ENCODE measurements around the gene CCDC74B.
"Not testable (repeated sequence)": the region's sequence is repeated elsewhere in the genome, so short reads cannot be mapped to it uniquely, and the experiment has no call there.

The CCDC74B gene

DNA sequence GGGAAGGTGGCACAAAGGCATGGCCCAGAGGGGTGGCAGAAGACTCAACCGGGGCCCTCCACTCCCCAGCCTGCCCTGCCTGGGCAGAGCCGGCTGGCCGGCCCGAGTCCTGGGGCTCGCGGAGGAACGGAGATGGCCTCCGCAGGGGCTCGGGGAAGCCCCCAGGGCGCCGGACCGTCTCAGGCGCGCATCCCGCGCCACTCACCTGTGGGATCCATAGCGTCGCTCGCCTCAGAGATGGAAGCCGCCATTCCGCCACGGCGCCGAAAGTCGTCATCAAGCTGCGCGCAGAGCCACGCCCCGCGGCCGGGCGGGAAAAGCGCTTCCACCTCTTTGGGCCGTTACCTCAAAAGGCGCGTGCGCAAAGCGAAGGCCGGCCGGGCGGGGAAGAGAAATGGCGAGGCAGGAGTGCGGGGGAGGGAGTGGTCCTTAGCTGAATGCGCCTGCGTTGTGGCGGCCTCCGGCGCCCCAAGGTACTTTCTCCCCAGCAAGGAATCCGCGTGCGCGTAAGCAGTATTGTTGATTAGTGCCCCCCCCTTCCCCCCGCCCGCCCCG, 36.5 kb upstream of the CCDC74B start, which contains the start of gene SMPD4:
TSS of gene SMPD4 (minus strand) at position 278 of the 555 bp plus-strand sequence. CDS start 5,010 bp downstream, outside the sequence.
- H3K27ac Mint-ChIP-seq: peak within 1 kb of the TSS; percentile 85
- H3K27me3 Mint-ChIP-seq: no peaks in the 10 kb centered on the region
- ATAC-seq: peak; percentile 82
- peak within 1 kb of the TSS; percentile 87 for H3K4me3 Mint-ChIP-seq
- H3K9me3 Mint-ChIP-seq: no peaks in the 10 kb centered on the region
- peaks cover 53% of the 10 kb centered on the region for H3K4me1 Mint-ChIP-seq
- no peaks in the 10 kb centered on the region for H3K36me3 Mint-ChIP-seq

DNA sequence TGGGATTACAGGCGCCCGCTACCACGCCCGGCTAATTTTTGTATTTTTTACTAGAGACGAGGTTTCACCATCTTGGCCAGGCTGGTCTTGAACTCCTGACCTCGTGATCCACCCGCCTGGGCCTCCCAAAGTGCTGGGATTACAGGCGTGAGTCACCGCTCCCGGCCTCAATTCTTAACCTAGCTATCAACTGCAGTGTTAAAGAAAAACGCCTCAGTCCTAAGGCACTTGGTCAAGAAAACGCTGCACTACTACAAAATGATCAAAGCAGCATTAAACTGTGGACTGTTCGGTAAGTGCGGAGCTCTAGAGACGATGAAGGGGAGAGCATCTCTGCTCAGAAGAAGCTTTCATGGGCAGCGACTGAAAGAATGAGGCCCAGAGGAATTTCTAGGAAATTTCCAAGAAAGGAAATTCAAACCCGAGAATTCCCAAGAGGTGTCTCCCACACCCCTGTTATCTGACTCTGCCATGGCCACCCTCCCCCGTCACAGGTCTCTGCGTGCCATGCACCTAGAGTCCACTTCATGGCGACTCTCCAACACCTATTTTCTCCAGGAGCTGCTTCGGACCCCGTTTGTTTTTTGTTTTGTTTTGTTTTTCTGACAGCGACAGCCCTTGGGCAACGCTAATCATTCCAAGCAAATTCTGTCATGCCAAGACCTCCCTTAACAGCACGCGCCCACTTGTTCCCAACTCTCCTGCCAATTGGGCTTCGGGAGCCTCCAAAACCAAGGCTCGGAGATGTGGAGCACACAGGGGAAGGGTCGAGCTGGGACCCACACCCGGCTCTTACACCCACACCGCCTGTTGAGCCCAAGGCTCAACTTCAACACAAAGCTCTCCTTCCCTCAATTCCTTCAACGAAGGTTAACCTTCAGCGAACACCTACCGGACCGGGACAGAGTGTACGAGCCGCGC, 35.8 kb upstream of the CCDC74B start:
- not testable (repeated sequence) for H3K9me3 Mint-ChIP-seq, H3K36me3 Mint-ChIP-seq, H3K27me3 Mint-ChIP-seq, ATAC-seq
- peak overlapping the region; percentile 85 for H3K27ac Mint-ChIP-seq
- peak overlapping the region; percentile 87 for H3K4me3 Mint-ChIP-seq
- H3K4me1 Mint-ChIP-seq: peaks cover 46% of the 10 kb centered on the region

DNA sequence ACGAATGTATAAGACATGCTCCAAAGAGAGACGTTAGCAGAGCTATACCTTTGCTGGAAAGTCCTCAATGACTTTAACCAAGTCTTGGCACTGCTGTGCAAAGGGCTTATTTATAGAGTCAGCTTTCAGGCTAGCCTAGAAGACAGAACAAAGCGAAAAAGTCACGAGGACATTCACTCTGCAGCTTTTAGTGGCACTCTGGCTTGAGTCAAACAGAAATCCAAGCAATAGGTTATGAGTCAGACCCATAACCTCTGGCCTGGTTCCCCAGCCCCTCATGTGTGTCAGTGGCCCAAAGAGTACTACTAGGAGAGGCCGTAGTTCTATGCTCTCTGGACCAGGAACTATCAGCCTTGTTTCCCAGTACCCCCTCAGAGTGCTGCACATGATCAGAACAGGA, 30.0 kb upstream of the CCDC74B start:
- peaks cover 30% of the 10 kb centered on the region for H3K36me3 Mint-ChIP-seq
- H3K27ac Mint-ChIP-seq, H3K9me3 Mint-ChIP-seq, H3K27me3 Mint-ChIP-seq, H3K4me1 Mint-ChIP-seq, H3K4me3 Mint-ChIP-seq: not testable (repeated sequence)
- ATAC-seq: peak; percentile 56

DNA sequence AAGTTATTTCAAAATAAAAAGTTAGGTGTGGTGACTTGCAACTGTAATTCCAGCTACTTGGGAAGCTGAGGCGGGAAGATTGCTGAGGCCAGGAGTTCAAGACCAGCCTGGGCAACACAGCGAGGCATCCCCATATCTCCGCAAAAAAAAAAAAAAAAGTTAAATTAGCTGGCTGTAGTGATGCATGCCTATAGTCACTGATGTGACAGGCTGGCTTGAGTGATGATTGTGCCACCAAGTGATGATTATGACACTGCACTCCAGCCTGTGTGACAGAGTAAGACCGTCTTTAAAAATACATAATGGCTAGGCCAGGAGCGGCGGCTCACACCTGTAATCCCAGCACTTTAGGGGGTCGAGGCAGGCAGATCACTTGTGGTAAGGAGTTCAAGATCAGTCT, 25.0 kb upstream of the CCDC74B start:
- Mint-ChIP-seq H3K27me3 (no peaks in the 10 kb centered on the region), H3K36me3 (peaks cover 63% of the 10 kb centered on the region), H3K4me3 (no peak overlapping the region), H3K9me3 (no peaks in the 10 kb centered on the region), H3K4me1 (no peaks in the 10 kb centered on the region), H3K27ac (no peak overlapping the region)
- ATAC-seq: no peak

- peaks cover 70% of the 10 kb centered on the region for H3K36me3 Mint-ChIP-seq
- ATAC-seq, H3K27me3 Mint-ChIP-seq, H3K4me1 Mint-ChIP-seq, H3K9me3 Mint-ChIP-seq, H3K27ac Mint-ChIP-seq, H3K4me3 Mint-ChIP-seq: not testable (repeated sequence)
Measured at GRCh38 chr2:130169163-130169562, 24.3 kb upstream of the CCDC74B start.

GRCh38 chr2:130166611-130167010, 21.7 kb upstream of the CCDC74B start:
- ATAC-seq, H3K9me3 Mint-ChIP-seq, H3K27ac Mint-ChIP-seq, H3K4me1 Mint-ChIP-seq, H3K4me3 Mint-ChIP-seq, H3K27me3 Mint-ChIP-seq: not testable (repeated sequence)
- peaks cover 63% of the 10 kb centered on the region for H3K36me3 Mint-ChIP-seq

- Mint-ChIP-seq H3K4me3 (no peak overlapping the region), H3K36me3 (peaks cover 67% of the 10 kb centered on the region), H3K9me3 (no peaks in the 10 kb centered on the region), H3K27me3 (no peaks in the 10 kb centered on the region), H3K27ac (no peak overlapping the region), H3K4me1 (peaks cover under 1% of the 10 kb centered on the region)
- no peak for ATAC-seq
Measured at GRCh38 chr2:130165293-130166016, 20.5 kb upstream of the CCDC74B start.

- Mint-ChIP-seq H3K27ac (no peak overlapping the region), H3K36me3 (peaks cover 62% of the 10 kb centered on the region), H3K9me3 (no peaks in the 10 kb centered on the region), H3K27me3 (no peaks in the 10 kb centered on the region), H3K4me1 (peaks cover 23% of the 10 kb centered on the region), H3K4me3 (no peak overlapping the region)
- no peak for ATAC-seq
Measured at GRCh38 chr2:130162968-130163367, 18.1 kb upstream of the CCDC74B start.

DNA sequence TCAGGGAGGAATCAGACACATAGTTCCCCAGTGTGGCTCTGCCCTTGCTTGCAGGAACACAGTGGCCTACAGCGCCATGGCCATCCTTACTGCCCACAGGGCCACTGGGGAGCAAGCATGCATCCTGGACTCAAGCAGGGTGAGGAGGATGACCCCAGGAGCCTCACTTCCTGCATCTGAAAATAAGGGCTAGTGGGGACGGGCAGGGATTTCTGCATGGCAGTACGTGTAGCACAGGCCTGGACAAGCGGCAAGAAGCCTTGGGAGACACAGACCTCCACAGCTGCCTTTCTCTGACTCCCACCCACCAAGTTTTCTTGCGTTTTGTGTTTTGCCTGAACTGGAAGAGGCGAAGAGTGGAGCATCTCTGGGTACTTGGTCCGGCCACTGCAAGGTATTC, 17.6 kb upstream of the CCDC74B start:
- Mint-ChIP-seq H3K36me3 (peaks cover 57% of the 10 kb centered on the region), H3K4me1 (peaks cover 27% of the 10 kb centered on the region)
- H3K27ac Mint-ChIP-seq, ATAC-seq, H3K4me3 Mint-ChIP-seq, H3K9me3 Mint-ChIP-seq, H3K27me3 Mint-ChIP-seq: not testable (repeated sequence)

GRCh38 chr2:130160838-130161705, 16.2 kb upstream of the CCDC74B start:
- not testable (repeated sequence) for ATAC-seq, H3K4me3 Mint-ChIP-seq, H3K9me3 Mint-ChIP-seq, H3K27me3 Mint-ChIP-seq
- peaks cover 39% of the 10 kb centered on the region for H3K4me1 Mint-ChIP-seq
- peak overlapping the region; percentile 4 for H3K27ac Mint-ChIP-seq
- H3K36me3 Mint-ChIP-seq: peaks cover 43% of the 10 kb centered on the region

DNA sequence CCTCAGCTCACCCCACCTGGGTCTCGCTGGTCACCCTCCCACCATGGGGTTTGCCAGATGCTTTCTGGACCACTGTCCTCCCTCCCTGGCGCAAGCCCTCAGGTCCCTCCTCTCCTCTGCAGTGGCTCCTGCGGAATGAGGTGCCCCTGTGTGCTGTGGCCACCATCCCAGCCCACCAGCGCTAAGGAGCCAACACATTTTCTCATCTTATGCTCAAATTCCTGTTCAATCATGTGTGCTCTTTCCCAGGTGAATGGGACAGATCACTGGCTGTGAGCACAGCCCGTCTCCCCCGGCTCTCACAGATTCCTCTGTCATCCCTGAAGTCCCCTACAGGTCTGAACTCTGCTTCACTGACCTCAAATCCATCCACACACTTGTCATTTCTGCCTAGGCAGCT, 15.2 kb upstream of the CCDC74B start:
- H3K4me3 Mint-ChIP-seq: no peak overlapping the region
- H3K27me3 Mint-ChIP-seq: no peaks in the 10 kb centered on the region
- no peak for ATAC-seq
- peak overlapping the region; percentile 4 for H3K27ac Mint-ChIP-seq
- no peaks in the 10 kb centered on the region for H3K9me3 Mint-ChIP-seq
- peaks cover 37% of the 10 kb centered on the region for H3K36me3 Mint-ChIP-seq
- peaks cover 42% of the 10 kb centered on the region for H3K4me1 Mint-ChIP-seq

DNA sequence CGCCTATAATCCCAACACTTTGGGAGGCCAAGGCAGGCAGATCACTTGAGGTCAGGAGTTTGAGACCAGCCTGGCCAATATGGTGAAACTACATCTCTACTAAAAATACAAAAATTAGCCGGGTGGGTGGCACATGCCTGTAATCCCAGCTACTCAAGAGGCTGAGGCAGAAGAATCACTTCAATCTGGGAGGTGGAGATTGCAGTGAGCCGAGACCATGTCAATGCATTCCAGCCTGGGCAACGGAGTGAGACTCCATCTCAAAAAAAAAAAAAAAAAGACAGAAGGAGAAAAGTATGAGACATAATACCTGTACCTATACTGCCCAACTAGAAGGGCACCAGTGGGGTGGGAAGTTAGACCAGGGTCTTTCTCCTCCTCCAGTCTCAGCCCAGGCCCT, 14.5 kb upstream of the CCDC74B start:
- H3K36me3 Mint-ChIP-seq: peaks cover 39% of the 10 kb centered on the region
- H3K9me3 Mint-ChIP-seq, H3K27me3 Mint-ChIP-seq, ATAC-seq, H3K4me3 Mint-ChIP-seq: not testable (repeated sequence)
- peak overlapping the region; percentile 4 for H3K27ac Mint-ChIP-seq
- peaks cover 42% of the 10 kb centered on the region for H3K4me1 Mint-ChIP-seq

- H3K4me3 Mint-ChIP-seq: no peak overlapping the region
- peaks cover 37% of the 10 kb centered on the region for H3K36me3 Mint-ChIP-seq
- peak overlapping the region; percentile 93 for H3K27ac Mint-ChIP-seq
- peaks cover 42% of the 10 kb centered on the region for H3K4me1 Mint-ChIP-seq
- no peaks in the 10 kb centered on the region for H3K27me3 Mint-ChIP-seq
- no peaks in the 10 kb centered on the region for H3K9me3 Mint-ChIP-seq
- ATAC-seq: no peak
Measured at GRCh38 chr2:130158631-130159030, 13.7 kb upstream of the CCDC74B start.

DNA sequence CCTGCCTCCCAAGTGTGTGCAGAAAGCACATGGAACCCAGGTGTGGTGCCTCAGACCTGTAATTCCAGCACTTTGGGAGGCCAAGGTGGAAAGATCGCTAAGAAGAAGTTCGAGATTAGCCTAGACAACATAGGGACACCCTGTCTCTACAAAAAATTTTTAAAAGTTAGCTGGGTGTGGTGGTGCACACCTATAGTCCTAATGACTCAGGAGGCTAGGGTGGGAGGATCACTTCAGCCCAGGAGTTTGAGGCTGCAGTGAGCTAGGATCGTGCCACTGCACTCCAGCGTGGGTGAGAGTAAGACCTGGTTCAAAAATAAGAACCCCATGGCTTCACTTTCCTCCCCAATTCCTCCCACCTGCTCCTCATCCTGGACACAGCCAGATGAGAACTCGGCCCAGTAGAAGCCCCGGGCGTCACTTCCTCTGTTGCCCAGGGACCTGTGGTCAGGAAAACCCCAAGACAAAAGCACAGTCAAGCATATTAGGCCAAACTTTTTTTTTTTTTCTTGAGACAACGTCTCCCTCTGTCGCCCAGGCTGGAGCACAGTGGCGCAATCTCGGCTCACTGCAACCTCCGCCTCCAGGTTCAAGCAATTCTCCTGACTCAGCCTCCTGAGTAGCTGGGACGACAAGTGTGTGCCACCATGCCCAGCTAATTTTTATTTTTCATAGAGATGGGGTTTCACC, 13.1 kb upstream of the CCDC74B start:
- not testable (repeated sequence) for H3K9me3 Mint-ChIP-seq, H3K27me3 Mint-ChIP-seq
- Mint-ChIP-seq H3K4me3 (peak overlapping the region; percentile 41), H3K27ac (peak overlapping the region; percentile 93), H3K4me1 (peaks cover 42% of the 10 kb centered on the region), H3K36me3 (peaks cover 39% of the 10 kb centered on the region)
- ATAC-seq: peak; percentile 92
